Measurements from ENCODE around the gene CDC7.
A peak's percentile ranks its signal among the peaks of the same experiment; 100 is the strongest.

CDC7 gene

GRCh38 chr1:91500756-91501522, at the start of gene CDC7 (continued):
- no peak for TF ChIP-seq TSHZ1 (tag by site-specific recombination; IDR thresholded peaks at IDR 0.05; ENCODE audit: borderline replicate concordance)
- no peak for TF ChIP-seq ZNF184 (tag by site-specific recombination; IDR thresholded peaks at IDR 0.05)
- TF ChIP-seq ZNF639 (tag by site-specific recombination; IDR thresholded peaks at IDR 0.05) = peak; percentile 41
- TF ChIP-seq PRDM4 (tag by site-specific recombination; IDR thresholded peaks at IDR 0.05) = 0 out of 2 replicates have a peak, but pooled peaks have one; percentile 16
- no peak for TF ChIP-seq ZNF433 (tag by site-specific recombination; IDR thresholded peaks at IDR 0.05; ENCODE audit: low read depth)
- no peak for TF ChIP-seq HOXC10 (CRISPR knock-in tag; IDR thresholded peaks at IDR 0.05)
- no peak for TF ChIP-seq YY1 (tag by site-specific recombination; IDR thresholded peaks at IDR 0.05)
- no peak for TF ChIP-seq ZFP3 (tag by site-specific recombination; IDR thresholded peaks at IDR 0.05; ENCODE audit: low read depth)
- no peak for TF ChIP-seq ZNF26 (tag by site-specific recombination; IDR thresholded peaks at IDR 0.05)
- no peak for TF ChIP-seq ZNF768 (tag by site-specific recombination; IDR thresholded peaks at IDR 0.05)
- no peak for TF ChIP-seq PRDM2 (tag by site-specific recombination; IDR thresholded peaks at IDR 0.05; ENCODE audit: borderline replicate concordance)
- TF ChIP-seq ZNF843 (tag by site-specific recombination; IDR thresholded peaks at IDR 0.05) = peak; percentile 60
- TF ChIP-seq ZNF423 (tag by site-specific recombination; IDR thresholded peaks at IDR 0.05) = 0 out of 2 replicates have a peak, but pooled peaks have one; percentile 46
- TF ChIP-seq ZNF660 (tag by site-specific recombination; IDR thresholded peaks at IDR 0.05) = peak; percentile 60
- no peak for TF ChIP-seq ZNF214 (tag by site-specific recombination; IDR thresholded peaks at IDR 0.05; ENCODE audit: borderline replicate concordance)
- TF ChIP-seq ZSCAN5A (tag by site-specific recombination; IDR thresholded peaks at IDR 0.05) = no peak; the same call in 1 of the 2 replicates
- TF ChIP-seq ZNF354C (tag by site-specific recombination; IDR thresholded peaks at IDR 0.05; ENCODE audit: borderline replicate concordance, low read depth) = no peak
- peak; percentile 70; the same call in 1 of the 2 replicates for TF ChIP-seq TRIM28 (IDR thresholded peaks at IDR 0.05; ENCODE audit: borderline replicate concordance, low read length)
- no peak for TF ChIP-seq ELK4 (IDR thresholded peaks at IDR 0.05; ENCODE audit: borderline replicate concordance, low read depth, low read length)
- TF ChIP-seq ZNF677 (tag by site-specific recombination; IDR thresholded peaks at IDR 0.05) = no peak
- no peak for TF ChIP-seq ZNF174 (tag by site-specific recombination; IDR thresholded peaks at IDR 0.05)

All from HEK293 (cell line).